MM.1S (cell line): Measurements from ENCODE around the gene KIAA0319L.

Experiments used
- DNase-seq: peaks from one replicate; pipeline ENCODE4 v3.0.0-alpha.2; 2015
- H2AFZ ChIP-seq: fragments of 300-600 bp; sonication (generic); 2 replicates; pipeline ENCODE4 v1.6.0; 2016; ENCODE audit warnings: antibody characterized with exemption, low read length
- H3F3A ChIP-seq: fragments of 300-600 bp; sonication (generic); 2 replicates; pipeline ENCODE4 v1.6.1; 2016; ENCODE audit warnings: mild to moderate bottlenecking, antibody characterized with exemption, low read length, moderate library complexity, mixed read lengths; ENCODE audit not compliant: insufficient read depth
- H3K27ac ChIP-seq: fragments of 300-600 bp; sonication (generic); 2 replicates; pipeline ENCODE4 v1.5.1; 2016; ENCODE audit warnings: mild to moderate bottlenecking, low read length
- H3K27me3 ChIP-seq: fragments of 300-600 bp; sonication (generic); replicated peaks from 2 replicates; pipeline ENCODE4 v1.6.0; 2016; ENCODE audit warnings: low read length; ENCODE audit not compliant: insufficient read depth
- H3K36me3 ChIP-seq: fragments of 300-600 bp; sonication (generic); replicated peaks from 2 replicates; pipeline ENCODE4 v1.6.1; 2016; ENCODE audit warnings: mild to moderate bottlenecking, low read length, mixed read lengths; ENCODE audit not compliant: insufficient read depth
- H3K4me1 ChIP-seq: fragments of 300-600 bp; sonication (generic); 2 replicates; pipeline ENCODE4 v1.6.1; 2016; ENCODE audit warnings: low read length, mixed read lengths
- H3K4me2 ChIP-seq: fragments of 300-600 bp; sonication (generic); 2 replicates; pipeline ENCODE4 v1.6.0; 2016; ENCODE audit warnings: low read depth, low read length
- H3K4me3 ChIP-seq: fragments of 300-600 bp; sonication (generic); 2 replicates; pipeline ENCODE4 v1.5.1; 2016; ENCODE audit warnings: low read length, mixed read lengths
- H3K79me2 ChIP-seq: fragments of 300-600 bp; sonication (generic); 2 replicates; pipeline ENCODE4 v1.6.1; 2016; ENCODE audit warnings: mixed run types, low read length, mixed read lengths
- H3K9ac ChIP-seq: fragments of 300-600 bp; sonication (generic); 2 replicates; pipeline ENCODE4 v1.6.1; 2016; ENCODE audit warnings: low read length, mixed read lengths
- H3K9me2 ChIP-seq: fragments of 300-600 bp; sonication (generic); replicated peaks from 2 replicates; pipeline ENCODE4 v1.6.1; 2016; ENCODE audit warnings: mild to moderate bottlenecking, low read length, mixed read lengths; ENCODE audit not compliant: insufficient read depth
- H3K9me3 ChIP-seq: fragments of 300-600 bp; sonication (generic); replicated peaks from 2 replicates; pipeline ENCODE4 v1.6.1; 2016; ENCODE audit warnings: mild to moderate bottlenecking, low read length, mixed read lengths; ENCODE audit not compliant: insufficient read depth
- H4K20me1 ChIP-seq: fragments of 300-600 bp; sonication (generic); 2 replicates; pipeline ENCODE4 v1.6.1; 2016; ENCODE audit warnings: mild to moderate bottlenecking, low read length, moderate library complexity, mixed read lengths; ENCODE audit not compliant: insufficient read depth
- CTCF ChIP-seq: fragments of 300-600 bp; sonication (generic); IDR thresholded peaks from 2 replicates; pipeline ENCODE4 v1.5.1; 2016; ENCODE audit warnings: antibody characterized with exemption, low read length, mixed read lengths
- EZH2 ChIP-seq: fragments of 300-600 bp; sonication (generic); optimal IDR thresholded peaks from 2 replicates; pipeline ENCODE3; 2017; ENCODE audit warnings: low read depth, mild to moderate bottlenecking, antibody characterized with exemption, low read length, mixed read lengths
- EZH2phosphoT487 ChIP-seq: fragments of 300-600 bp; sonication (generic); IDR thresholded peaks from 2 replicates; pipeline ENCODE4 v1.6.1; 2018; ENCODE audit warnings: antibody characterized with exemption, low read length

The KIAA0319L gene

GRCh38 chr1:35567947-35568558 is 10.8 kb upstream of the KIAA0319L start:
- TF ChIP-seq CTCF (no peak), EZH2 (no peak), EZH2phosphoT487 (no peak)
- no peaks in the 10 kb centered on the region for H3K4me1 ChIP-seq

GRCh38 chr1:35565742-35566133 is 8.5 kb upstream of the KIAA0319L start:
- H3K36me3 ChIP-seq = no peaks in the 10 kb centered on the region
- no peaks in the 10 kb centered on the region for H3K9me2 ChIP-seq
- TF ChIP-seq EZH2 = no peak
- TF ChIP-seq CTCF = no peak
- no peak for TF ChIP-seq EZH2phosphoT487
- no peaks in the 10 kb centered on the region for H3K9me3 ChIP-seq
- no peak overlapping the region for H3K27ac ChIP-seq
- H3K4me3 ChIP-seq = no peak overlapping the region
- H4K20me1 ChIP-seq = no peaks in the 10 kb centered on the region
- DNase-seq = no peak
- no peaks in the 10 kb centered on the region for H3K27me3 ChIP-seq
- H3K4me1 ChIP-seq = no peaks in the 10 kb centered on the region
- no peaks in the 10 kb centered on the region for H3K79me2 ChIP-seq
- no peak overlapping the region for H2AFZ ChIP-seq
- H3K4me2 ChIP-seq = no peak overlapping the region
- no peak overlapping the region for H3K9ac ChIP-seq
- H3F3A ChIP-seq = 0 out of 2 replicates have a peak, but pooled peaks cover 3% of the 10 kb centered on the region

More at GRCh38 chr1:35567947-35568558, 10.8 kb upstream of the KIAA0319L start:
- Histone ChIP-seq H3K9ac (no peak overlapping the region), H3K36me3 (no peaks in the 10 kb centered on the region), H3K9me2 (no peaks in the 10 kb centered on the region), H3F3A (0 out of 2 replicates have a peak, but pooled peaks cover 3% of the 10 kb centered on the region), H2AFZ (no peak overlapping the region), H3K9me3 (no peaks in the 10 kb centered on the region), H3K79me2 (no peaks in the 10 kb centered on the region), H3K27me3 (no peaks in the 10 kb centered on the region), H3K4me2 (no peak overlapping the region), H3K4me3 (no peak overlapping the region), H4K20me1 (no peaks in the 10 kb centered on the region), H3K27ac (no peak overlapping the region)
- no peak for DNase-seq

GRCh38 chr1:35564884-35565741 is 7.9 kb upstream of the KIAA0319L start:
- Histone ChIP-seq H3K9me3 (no peaks in the 10 kb centered on the region), H3K27me3 (no peaks in the 10 kb centered on the region), H3K9me2 (no peaks in the 10 kb centered on the region), H3K4me2 (no peak overlapping the region), H2AFZ (no peak overlapping the region), H3K4me1 (no peaks in the 10 kb centered on the region), H3K27ac (no peak overlapping the region), H3K9ac (no peak overlapping the region), H3K79me2 (no peaks in the 10 kb centered on the region), H3K36me3 (no peaks in the 10 kb centered on the region), H3K4me3 (no peak overlapping the region), H3F3A (0 out of 2 replicates have a peak, but pooled peaks cover 3% of the 10 kb centered on the region), H4K20me1 (no peaks in the 10 kb centered on the region)
- TF ChIP-seq EZH2phosphoT487 (no peak), EZH2 (no peak), CTCF (no peak)
- no peak for DNase-seq
